ENCODE data around the gene LIM2.

DNA sequence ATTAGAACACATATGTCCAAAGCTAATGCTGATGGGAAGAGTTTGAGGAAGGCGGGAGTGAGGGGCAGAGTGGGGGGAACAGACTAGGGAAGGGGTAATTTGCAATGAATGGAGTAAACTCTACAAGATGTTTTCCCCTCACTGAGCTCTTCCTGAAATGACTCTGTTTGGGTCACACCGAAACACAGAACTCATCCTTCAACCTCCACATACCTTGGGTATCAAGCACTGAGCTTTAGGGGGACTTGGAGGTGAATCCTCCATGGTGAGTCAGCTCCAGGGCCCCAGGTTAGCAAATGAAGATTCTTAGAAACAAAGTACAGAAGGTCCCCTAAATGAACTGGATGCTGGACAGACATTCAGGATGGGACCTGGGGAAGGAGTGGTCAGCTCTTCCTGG lies 30.9 kb upstream of the LIM2 start:
- TF ChIP-seq CEBPB (IDR thresholded peaks at IDR 0.05; ENCODE audit: low read depth, low read length) (no peak), JUN (IDR thresholded peaks at IDR 0.05; ENCODE audit: low read depth, low read length) (no peak), RXRA (IDR thresholded peaks at IDR 0.05; ENCODE audit: insufficient read depth, low read depth, low read length) (no peak), EZH2 (IDR thresholded peaks at IDR 0.05; ENCODE audit: low read depth, low read length, severe bottlenecking) (no peak), CHD2 (IDR thresholded peaks at IDR 0.05; ENCODE audit: low read length) (no peak), TEAD4 (IDR thresholded peaks at IDR 0.05; ENCODE audit: low read depth, low read length) (no peak), POLR2A (IDR thresholded peaks at IDR 0.05; ENCODE audit: control extremely low read depth in 1 of 2, low read depth in 2 of 2, low read length in 2 of 2) (no peak), POLR2AphosphoS5 (IDR thresholded peaks at IDR 0.05; ENCODE audit: low read depth, low read length) (no peak)
- TF ChIP-seq, protein P1, sequence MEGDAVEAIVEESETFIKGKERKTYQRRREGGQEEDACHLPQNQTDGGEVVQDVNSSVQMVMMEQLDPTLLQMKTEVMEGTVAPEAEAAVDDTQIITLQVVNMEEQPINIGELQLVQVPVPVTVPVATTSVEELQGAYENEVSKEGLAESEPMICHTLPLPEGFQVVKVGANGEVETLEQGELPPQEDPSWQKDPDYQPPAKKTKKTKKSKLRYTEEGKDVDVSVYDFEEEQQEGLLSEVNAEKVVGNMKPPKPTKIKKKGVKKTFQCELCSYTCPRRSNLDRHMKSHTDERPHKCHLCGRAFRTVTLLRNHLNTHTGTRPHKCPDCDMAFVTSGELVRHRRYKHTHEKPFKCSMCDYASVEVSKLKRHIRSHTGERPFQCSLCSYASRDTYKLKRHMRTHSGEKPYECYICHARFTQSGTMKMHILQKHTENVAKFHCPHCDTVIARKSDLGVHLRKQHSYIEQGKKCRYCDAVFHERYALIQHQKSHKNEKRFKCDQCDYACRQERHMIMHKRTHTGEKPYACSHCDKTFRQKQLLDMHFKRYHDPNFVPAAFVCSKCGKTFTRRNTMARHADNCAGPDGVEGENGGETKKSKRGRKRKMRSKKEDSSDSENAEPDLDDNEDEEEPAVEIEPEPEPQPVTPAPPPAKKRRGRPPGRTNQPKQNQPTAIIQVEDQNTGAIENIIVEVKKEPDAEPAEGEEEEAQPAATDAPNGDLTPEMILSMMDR (IDR thresholded peaks at IDR 0.05; ENCODE audit: control extremely low read depth in 1 of 3, insufficient read depth in 1 of 3, low read depth in 1 of 3, low read length in 3 of 3) = no peak

All from H1 (cell line).